Fibroblast of lung (primary cell): Measurements from ENCODE around the gene SGSM2. TPM values are rescaled to one million over a fixed set of nuclear protein-coding genes. Genes with fewer than 3 reads are reported as not detected.

Experiments
- DNase-seq, 2 donors: peaks; one replicate each; pipeline versions ENCODE4 v3.0.0 to v3.0.0-alpha.2; 2010; ENCODE audit warnings: low read depth in 2 of 2
- H2AFZ ChIP-seq: 2 replicates; pipeline ENCODE4 v1.5.1; 2012; ENCODE audit warnings: low read length, control low read depth, inconsistent platforms
- H3K27ac ChIP-seq: 2 replicates; pipeline ENCODE4 v1.5.1; 2011; ENCODE audit warnings: low read length, control low read depth; ENCODE audit not compliant: insufficient read depth
- H3K27me3 ChIP-seq: 2 replicates; pipeline ENCODE4 v1.5.1; 2011; ENCODE audit warnings: mild to moderate bottlenecking, low read length; ENCODE audit not compliant: control insufficient read depth, insufficient read depth
- H3K36me3 ChIP-seq: 2 replicates; pipeline ENCODE4 v1.5.1; 2011; ENCODE audit warnings: low read length; ENCODE audit not compliant: control insufficient read depth, insufficient read depth
- H3K4me1 ChIP-seq: 2 replicates; pipeline ENCODE4 v1.5.1; 2011; ENCODE audit warnings: low read length; ENCODE audit not compliant: control insufficient read depth, insufficient read depth; ENCODE audit errors: extremely low read depth
- H3K4me2 ChIP-seq: 2 replicates; pipeline ENCODE4 v1.5.1; 2011; ENCODE audit warnings: low read length, control low read depth; ENCODE audit not compliant: insufficient read depth; ENCODE audit errors: extremely low read depth
- H3K4me3 ChIP-seq, 4 experiments: fragments of 200-600 bp in 1 of 4; sonication (generic) in 1 of 4; replicated peaks in 1 of 4; 2 replicates each; pipeline ENCODE4 v1.5.1; 2011 to 2016; ENCODE audit warnings: low read length in 4 of 4, low read depth in 3 of 4, mild to moderate bottlenecking in 3 of 4, control low read depth in 2 of 4, inconsistent platforms in 1 of 4, mixed read lengths in 1 of 4; ENCODE audit not compliant: insufficient read depth in 1 of 4; ENCODE audit errors: control extremely low read depth in 1 of 4
- H3K79me2 ChIP-seq: 2 replicates; pipeline ENCODE4 v1.5.1; 2012; ENCODE audit warnings: mild to moderate bottlenecking, low read length, inconsistent platforms; ENCODE audit not compliant: control insufficient read depth, insufficient read depth
- H3K9ac ChIP-seq: 2 replicates; pipeline ENCODE4 v1.5.1; 2011; ENCODE audit warnings: mild to moderate bottlenecking, low read length, control low read depth; ENCODE audit not compliant: insufficient read depth
- H3K9me3 ChIP-seq: 2 replicates; pipeline ENCODE4 v1.5.1; 2012; ENCODE audit warnings: low read depth, low read length; ENCODE audit not compliant: control insufficient read depth, insufficient read depth
- H4K20me1 ChIP-seq: 2 replicates; pipeline ENCODE4 v1.5.1; 2011; ENCODE audit warnings: low read length; ENCODE audit not compliant: control insufficient read depth, insufficient read depth; ENCODE audit errors: extremely low read depth
- CTCF ChIP-seq, 2 donors: IDR thresholded peaks in 1 of 2; conservative IDR thresholded peaks in 1 of 2; 1 replicate in 1 of 2; 2 replicates in 1 of 2; pipeline ENCODE4 v1.5.1; 2011 to 2012; ENCODE audit warnings: low read length in 2 of 2, control low read depth in 1 of 2, inconsistent platforms in 1 of 2, low read depth in 1 of 2, mild to moderate bottlenecking in 1 of 2
- EZH2 ChIP-seq: IDR thresholded peaks from 2 replicates; pipeline ENCODE4 v1.5.1; 2012; ENCODE audit warnings: low read length, control low read depth, mild to moderate bottlenecking; ENCODE audit errors: missing control alignments
- polyA plus RNA-seq, 2 donors: library from polyadenylated mRNA; depleted of rRNA in 1 of 2; stranded (reverse) in 1 of 2; unstranded in 1 of 2; fragments of >200 nt; gene quantifications; 2 replicates each; pipeline ENCODE4 v1.2.1, GENCODE V29; 2011 to 2012; ENCODE audit warnings: missing spikeins in 1 of 2
- total RNA-seq: library from RNA; depleted of rRNA; stranded (reverse); fragments of >200 nt; gene quantifications from 2 replicates; pipeline ENCODE4 v1.2.1, GENCODE V29; 2014

The SGSM2 gene
- total and polyA plus RNA-seq, 2 donors (not counting 1 experiment from before 2014, with no cell fraction given), result 23.4 to 31.5 TPM

DNA sequence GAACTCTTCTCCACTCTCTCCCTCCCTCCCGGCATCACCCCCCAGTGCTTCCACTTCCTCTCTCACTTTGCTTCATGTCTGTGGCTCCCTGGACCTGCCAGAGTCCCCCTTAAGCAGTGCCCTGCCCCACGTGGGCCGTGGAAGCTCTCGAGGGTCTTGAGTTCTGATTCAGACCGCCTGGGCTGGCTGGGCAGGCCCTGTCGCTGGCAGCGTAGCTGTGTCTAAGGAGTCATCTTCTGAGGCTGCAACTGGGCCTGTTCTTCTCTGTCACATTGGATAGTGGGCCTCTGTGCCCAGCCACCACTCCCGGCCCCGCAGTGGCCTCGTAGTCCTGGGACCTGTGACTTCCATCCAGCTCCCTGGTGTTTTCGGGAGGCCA lies 32.9 kb downstream of the SGSM2 start:
- TF ChIP-seq EZH2 (no peak), CTCF (conservative IDR thresholded peaks at IDR 0.05 in 1 of 2, IDR thresholded peaks at IDR 0.05 in 1 of 2; ENCODE audit: low read depth in 1 of 2, low read length in 2 of 2) (no peak)
- H3K4me1 ChIP-seq, result no peaks in the 10 kb centered on the region
- H2AFZ ChIP-seq, result no peak overlapping the region
- no peak overlapping the region for H3K27ac ChIP-seq
- H3K27me3 ChIP-seq, result no peaks in the 10 kb centered on the region
- peaks cover 8% of the 10 kb centered on the region for H3K36me3 ChIP-seq
- H3K9me3 ChIP-seq, result no peaks in the 10 kb centered on the region
- no peaks in the 10 kb centered on the region for H3K79me2 ChIP-seq
- no peak for DNase-seq
- H3K4me2 ChIP-seq, result no peak overlapping the region
- no peak overlapping the region for H3K4me3 ChIP-seq
- no peak overlapping the region for H3K9ac ChIP-seq
- H4K20me1 ChIP-seq, result no peaks in the 10 kb centered on the region

- Histone ChIP-seq H3K36me3 (peaks cover 8% of the 10 kb centered on the region), H3K4me1 (no peaks in the 10 kb centered on the region), H3K27me3 (no peaks in the 10 kb centered on the region), H2AFZ (no peak overlapping the region), H3K4me2 (no peak overlapping the region), H3K79me2 (no peaks in the 10 kb centered on the region), H4K20me1 (no peaks in the 10 kb centered on the region), H3K4me3 (no peak overlapping the region), H3K9ac (no peak overlapping the region), H3K9me3 (no peaks in the 10 kb centered on the region), H3K27ac (no peak overlapping the region)
- no peak for TF ChIP-seq CTCF (conservative IDR thresholded peaks at IDR 0.05 in 1 of 2, IDR thresholded peaks at IDR 0.05 in 1 of 2; ENCODE audit: low read depth in 1 of 2, low read length in 2 of 2)
- no peak for TF ChIP-seq EZH2
- DNase-seq, result no peak
Observed at GRCh38 chr17:2371183-2372130, 34.2 kb downstream of the SGSM2 start.

- Histone ChIP-seq H3K4me2 (no peak overlapping the region), H3K36me3 (peaks cover 8% of the 10 kb centered on the region), H3K9me3 (no peaks in the 10 kb centered on the region), H3K4me1 (no peaks in the 10 kb centered on the region), H3K27ac (no peak overlapping the region), H2AFZ (no peak overlapping the region), H3K9ac (no peak overlapping the region), H3K4me3 (no peak overlapping the region), H3K27me3 (no peaks in the 10 kb centered on the region), H3K79me2 (no peaks in the 10 kb centered on the region), H4K20me1 (no peaks in the 10 kb centered on the region)
- TF ChIP-seq EZH2 (no peak), CTCF (conservative IDR thresholded peaks at IDR 0.05 in 1 of 2, IDR thresholded peaks at IDR 0.05 in 1 of 2; ENCODE audit: low read depth in 1 of 2, low read length in 2 of 2) (no peak)
- no peak for DNase-seq
Observed at GRCh38 chr17:2372180-2372579, 34.9 kb downstream of the SGSM2 start.
